Measurements from ENCODE around the gene CEP85.

Gene CEP85

GRCh38 chr1:26237230-26237966 is 3.4 kb downstream of the CEP85 start:
- TF ChIP-seq, protein P1, sequence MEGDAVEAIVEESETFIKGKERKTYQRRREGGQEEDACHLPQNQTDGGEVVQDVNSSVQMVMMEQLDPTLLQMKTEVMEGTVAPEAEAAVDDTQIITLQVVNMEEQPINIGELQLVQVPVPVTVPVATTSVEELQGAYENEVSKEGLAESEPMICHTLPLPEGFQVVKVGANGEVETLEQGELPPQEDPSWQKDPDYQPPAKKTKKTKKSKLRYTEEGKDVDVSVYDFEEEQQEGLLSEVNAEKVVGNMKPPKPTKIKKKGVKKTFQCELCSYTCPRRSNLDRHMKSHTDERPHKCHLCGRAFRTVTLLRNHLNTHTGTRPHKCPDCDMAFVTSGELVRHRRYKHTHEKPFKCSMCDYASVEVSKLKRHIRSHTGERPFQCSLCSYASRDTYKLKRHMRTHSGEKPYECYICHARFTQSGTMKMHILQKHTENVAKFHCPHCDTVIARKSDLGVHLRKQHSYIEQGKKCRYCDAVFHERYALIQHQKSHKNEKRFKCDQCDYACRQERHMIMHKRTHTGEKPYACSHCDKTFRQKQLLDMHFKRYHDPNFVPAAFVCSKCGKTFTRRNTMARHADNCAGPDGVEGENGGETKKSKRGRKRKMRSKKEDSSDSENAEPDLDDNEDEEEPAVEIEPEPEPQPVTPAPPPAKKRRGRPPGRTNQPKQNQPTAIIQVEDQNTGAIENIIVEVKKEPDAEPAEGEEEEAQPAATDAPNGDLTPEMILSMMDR (conservative IDR thresholded peaks at IDR 0.05; ENCODE audit: low read length), result no peak
- no peak for TF ChIP-seq EZH2phosphoT487 (IDR thresholded peaks at IDR 0.05; ENCODE audit: borderline replicate concordance)
- Histone ChIP-seq H3K9me3 (ENCODE audit: insufficient read depth, low read depth, low read length) (no peaks in the 10 kb centered on the region), H3K27me3 (ENCODE audit: insufficient read depth, low read length, poor library complexity, severe bottlenecking) (no peaks in the 10 kb centered on the region), H2AFZ (ENCODE audit: low read length) (no peak overlapping the region), H3K9me2 (replicated peaks; ENCODE audit: low read depth, low read length) (no peaks in the 10 kb centered on the region), H3K36me3 (ENCODE audit: insufficient read depth, low read length) (peaks cover 18% of the 10 kb centered on the region; the same call in 1 of the 2 replicates), H3K79me2 (ENCODE audit: insufficient read depth, low read length) (peaks cover 84% of the 10 kb centered on the region), H3K4me1 (ENCODE audit: insufficient read depth, low read length, poor library complexity, severe bottlenecking) (peaks cover 43% of the 10 kb centered on the region), H3K9ac (ENCODE audit: low read depth, low read length, poor library complexity, severe bottlenecking) (peak overlapping the region; percentile 90), H3F3A (ENCODE audit: low read depth) (no peaks in the 10 kb centered on the region), H4K20me1 (ENCODE audit: insufficient read depth, low read length, poor library complexity, severe bottlenecking) (peaks cover 65% of the 10 kb centered on the region), H3K4me2 (ENCODE audit: low read depth, low read length, poor library complexity, severe bottlenecking) (peak overlapping the region; percentile 87), H3K4me3 (ENCODE audit: low read length, poor library complexity, severe bottlenecking) (peak overlapping the region; percentile 96)

DNA sequence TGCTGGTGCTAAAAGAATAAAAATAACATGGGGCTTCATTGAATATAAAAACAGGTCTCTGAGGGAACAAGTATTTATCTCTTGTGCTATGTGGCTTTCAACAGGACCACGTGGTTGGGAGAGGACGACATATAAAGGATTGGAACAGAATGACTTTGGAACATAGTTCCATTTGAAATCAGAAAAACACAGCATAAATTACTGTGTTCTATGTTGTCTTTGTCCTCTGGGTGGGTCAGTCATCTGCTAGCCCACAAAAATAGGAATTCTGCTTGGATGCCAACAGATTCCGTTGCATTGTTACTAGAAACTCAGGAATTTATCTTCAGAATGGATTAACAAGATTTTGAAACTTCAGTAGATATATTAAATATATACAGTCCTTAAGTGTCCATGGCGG is 5.9 kb downstream of the CEP85 start:
- TF ChIP-seq, protein P1 (conservative IDR thresholded peaks at IDR 0.05; ENCODE audit: low read length), result no peak
- no peak for TF ChIP-seq EZH2phosphoT487 (IDR thresholded peaks at IDR 0.05; ENCODE audit: borderline replicate concordance)
- Histone ChIP-seq H3F3A (ENCODE audit: low read depth) (no peaks in the 10 kb centered on the region), H3K4me3 (ENCODE audit: low read length, poor library complexity, severe bottlenecking) (peak overlapping the region; percentile 11), H3K9me2 (replicated peaks; ENCODE audit: low read depth, low read length) (no peaks in the 10 kb centered on the region), H3K79me2 (ENCODE audit: insufficient read depth, low read length) (peaks cover 100% of the 10 kb centered on the region), H2AFZ (ENCODE audit: low read length) (no peak overlapping the region), H3K9ac (ENCODE audit: low read depth, low read length, poor library complexity, severe bottlenecking) (no peak overlapping the region), H3K27me3 (ENCODE audit: insufficient read depth, low read length, poor library complexity, severe bottlenecking) (no peaks in the 10 kb centered on the region), H3K4me2 (ENCODE audit: low read depth, low read length, poor library complexity, severe bottlenecking) (peak overlapping the region; percentile 87), H4K20me1 (ENCODE audit: insufficient read depth, low read length, poor library complexity, severe bottlenecking) (peaks cover 80% of the 10 kb centered on the region), H3K9me3 (ENCODE audit: insufficient read depth, low read depth, low read length) (no peaks in the 10 kb centered on the region), H3K36me3 (ENCODE audit: insufficient read depth, low read length) (peaks cover 42% of the 10 kb centered on the region; the same call in 1 of the 2 replicates), H3K4me1 (ENCODE audit: insufficient read depth, low read length, poor library complexity, severe bottlenecking) (peaks cover 40% of the 10 kb centered on the region)

GRCh38 chr1:26252718-26253117 is 18.7 kb downstream of the CEP85 start:
- no peak overlapping the region for H3K4me2 ChIP-seq (ENCODE audit: low read depth, low read length, poor library complexity, severe bottlenecking)
- peaks cover 86% of the 10 kb centered on the region for H3K36me3 ChIP-seq (ENCODE audit: insufficient read depth, low read length)
- H3F3A ChIP-seq (ENCODE audit: low read depth), result no peaks in the 10 kb centered on the region
- H3K9me3 ChIP-seq (ENCODE audit: insufficient read depth, low read depth, low read length), result no peaks in the 10 kb centered on the region
- H4K20me1 ChIP-seq (ENCODE audit: insufficient read depth, low read length, poor library complexity, severe bottlenecking), result peaks cover 38% of the 10 kb centered on the region
- H3K9ac ChIP-seq (ENCODE audit: low read depth, low read length, poor library complexity, severe bottlenecking), result no peak overlapping the region
- no peaks in the 10 kb centered on the region for H3K27me3 ChIP-seq (ENCODE audit: insufficient read depth, low read length, poor library complexity, severe bottlenecking)
- no peak overlapping the region for H2AFZ ChIP-seq (ENCODE audit: low read length)
- H3K79me2 ChIP-seq (ENCODE audit: insufficient read depth, low read length), result peaks cover 68% of the 10 kb centered on the region
- TF ChIP-seq, protein P1 (conservative IDR thresholded peaks at IDR 0.05; ENCODE audit: low read length), result no peak
- TF ChIP-seq EZH2phosphoT487 (IDR thresholded peaks at IDR 0.05; ENCODE audit: borderline replicate concordance), result no peak
- H3K9me2 ChIP-seq (replicated peaks; ENCODE audit: low read depth, low read length), result no peaks in the 10 kb centered on the region
- no peak overlapping the region for H3K4me3 ChIP-seq (ENCODE audit: low read length, poor library complexity, severe bottlenecking)
- H3K4me1 ChIP-seq (ENCODE audit: insufficient read depth, low read length, poor library complexity, severe bottlenecking), result no peaks in the 10 kb centered on the region

Data from Loucy (cell line).